KMS-11 (cell line): ENCODE data around the gene PDE3A.

Source experiments
- H2AFZ ChIP-seq: fragments of 200-600 bp; sonication (generic); 2 replicates; pipeline ENCODE4 v1.6.1; 2016; ENCODE audit warnings: antibody characterized with exemption, mixed run types, low read depth
- H3K27ac ChIP-seq: fragments of 200-600 bp; sonication (generic); 2 replicates; pipeline ENCODE4 v1.6.1; 2016; ENCODE audit warnings: mild to moderate bottlenecking, mixed run types
- H3K27me3 ChIP-seq: fragments of 200-600 bp; sonication (generic); 2 replicates; pipeline ENCODE4 v1.6.1; 2017; ENCODE audit warnings: mild to moderate bottlenecking, low read depth, mixed run types, moderate library complexity; ENCODE audit not compliant: insufficient read depth
- H3K36me3 ChIP-seq: fragments of 200-600 bp; sonication (generic); 2 replicates; pipeline ENCODE4 v1.6.1; 2017; ENCODE audit warnings: mild to moderate bottlenecking, mixed run types; ENCODE audit not compliant: insufficient read depth
- H3K4me1 ChIP-seq: fragments of 200-600 bp; sonication (generic); 2 replicates; pipeline ENCODE4 v1.6.1; 2016; ENCODE audit warnings: mild to moderate bottlenecking, low read depth, mixed run types; ENCODE audit not compliant: poor library complexity, severe bottlenecking
- H3K4me2 ChIP-seq: fragments of 200-600 bp; sonication (generic); 2 replicates; pipeline ENCODE4 v1.7.0; 2016; ENCODE audit warnings: mild to moderate bottlenecking, mixed run types
- H3K4me3 ChIP-seq: fragments of 200-600 bp; sonication (generic); IDR thresholded peaks from 2 replicates; pipeline ENCODE4 v1.6.1; 2017; ENCODE audit warnings: low read depth, low read length, mixed read lengths; ENCODE audit not compliant: insufficient read depth
- H3K79me2 ChIP-seq: fragments of 200-600 bp; sonication (generic); 2 replicates; pipeline ENCODE4 v1.6.1; 2016; ENCODE audit warnings: low read depth, mixed run types; ENCODE audit not compliant: insufficient read depth
- H3K9ac ChIP-seq: fragments of 200-600 bp; sonication (generic); 2 replicates; pipeline ENCODE4 v1.6.1; 2016; ENCODE audit warnings: mild to moderate bottlenecking, mixed run types
- H4K20me1 ChIP-seq: fragments of 200-600 bp; sonication (generic); 2 replicates; pipeline ENCODE4 v1.6.1; 2016; ENCODE audit warnings: mild to moderate bottlenecking, mixed run types; ENCODE audit not compliant: insufficient read depth
- CTCF ChIP-seq: fragments of 200-600 bp; sonication (generic); conservative IDR thresholded peaks from 2 replicates; pipeline ENCODE4 v1.6.1; 2017; ENCODE audit warnings: low read depth, mild to moderate bottlenecking, antibody characterized with exemption, low read length, moderate library complexity, mixed read lengths

The PDE3A gene

DNA sequence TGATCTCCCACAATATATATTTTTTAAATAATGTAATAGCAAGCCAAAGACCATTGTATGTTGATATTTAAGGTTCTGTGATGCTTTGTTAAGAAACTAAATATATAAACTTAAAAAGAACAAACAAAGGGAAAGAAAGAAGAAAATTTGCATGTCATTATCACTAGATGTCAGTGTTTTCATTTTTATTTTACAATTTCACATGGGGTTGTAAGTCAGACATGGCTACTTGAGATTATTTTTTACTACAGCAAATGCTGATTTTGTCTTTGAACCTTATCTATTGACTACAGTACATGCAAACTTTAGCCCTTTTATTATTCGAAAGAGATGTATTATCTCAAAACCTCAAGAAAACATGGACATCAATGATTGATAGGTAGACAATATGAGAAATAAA is 362.9 kb downstream of the PDE3A start:
- H3K4me2 ChIP-seq: no peak overlapping the region
- no peak overlapping the region for H3K9ac ChIP-seq
- TF ChIP-seq CTCF: no peak
- H3K36me3 ChIP-seq: no peaks in the 10 kb centered on the region
- no peak overlapping the region for H2AFZ ChIP-seq
- no peaks in the 10 kb centered on the region for H3K4me1 ChIP-seq
- H3K27me3 ChIP-seq: no peaks in the 10 kb centered on the region
- H4K20me1 ChIP-seq: no peaks in the 10 kb centered on the region
- no peak overlapping the region for H3K27ac ChIP-seq
- no peaks in the 10 kb centered on the region for H3K79me2 ChIP-seq
- no peak overlapping the region for H3K4me3 ChIP-seq
